ENCODE results near the gene PPP1R11.
"Not testable (repeated sequence)": the region's sequence is repeated elsewhere in the genome, so short reads cannot be mapped to it uniquely, and the experiment has no call there.

Gene PPP1R11

GRCh38 chr6:30066577-30067459, at the start of gene PPP1R11:
Gene PPP1R11 (plus strand): TSS chr6:30067198. CDS start chr6:30067411, 213 bp downstream.
- peak; percentile 96 for DNase-seq

- DNase-seq: no peak
These were observed 47.2 kb upstream of the PPP1R11 start for GRCh38 chr6:30019819-30020218.

GRCh38 chr6:30020626-30021025, 46.4 kb upstream of the PPP1R11 start:
- DNase-seq: no peak

- no peak for DNase-seq
These were observed 44.8 kb upstream of the PPP1R11 start for GRCh38 chr6:30022189-30022588.

- DNase-seq: not testable (repeated sequence)
These were observed 44.3 kb upstream of the PPP1R11 start for GRCh38 chr6:30022712-30023111.

- DNase-seq: no peak
These were observed 41.8 kb upstream of the PPP1R11 start for GRCh38 chr6:30025186-30025585.

GRCh38 chr6:30029588-30029987, 37.4 kb upstream of the PPP1R11 start:
- DNase-seq: no peak

GRCh38 chr6:30031381-30031780, 35.6 kb upstream of the PPP1R11 start:
- no peak for DNase-seq

GRCh38 chr6:30033440-30033839, 33.6 kb upstream of the PPP1R11 start:
- DNase-seq: not testable (repeated sequence)

- DNase-seq: no peak
These were observed 31.2 kb upstream of the PPP1R11 start for GRCh38 chr6:30035784-30036183.

- no peak for DNase-seq
These were observed 29.7 kb upstream of the PPP1R11 start for GRCh38 chr6:30037182-30037788.

GRCh38 chr6:30041221-30041620, 25.8 kb upstream of the PPP1R11 start:
- DNase-seq: no peak

- no peak for DNase-seq
These were observed 25.2 kb upstream of the PPP1R11 start for GRCh38 chr6:30041821-30042220.

GRCh38 chr6:30042476-30042875, 24.5 kb upstream of the PPP1R11 start:
- DNase-seq: no peak

- DNase-seq: no peak
These were observed 24.1 kb upstream of the PPP1R11 start for GRCh38 chr6:30042914-30043313.

GRCh38 chr6:30043744-30044143, 23.3 kb upstream of the PPP1R11 start:
- no peak for DNase-seq

- DNase-seq: no peak
These were observed 22.4 kb upstream of the PPP1R11 start for GRCh38 chr6:30044630-30045029.

GRCh38 chr6:30047220-30047619, 19.8 kb upstream of the PPP1R11 start:
- DNase-seq: no peak

- DNase-seq: no peak
These were observed 13.3 kb upstream of the PPP1R11 start for GRCh38 chr6:30053682-30054081.

GRCh38 chr6:30055513-30055912, 11.5 kb upstream of the PPP1R11 start:
- no peak for DNase-seq

- DNase-seq: no peak
These were observed 6.3 kb upstream of the PPP1R11 start for GRCh38 chr6:30060606-30061091.

GRCh38 chr6:30061092-30061857, 5.7 kb upstream of the PPP1R11 start, which contains the start of gene POLR1H:
Gene POLR1H (plus strand): TSS chr6:30061265. CDS start chr6:30061525, 260 bp downstream.
- peak; percentile 79 for DNase-seq

- DNase-seq: no peak
These were observed 5.0 kb upstream of the PPP1R11 start for GRCh38 chr6:30061858-30062458.
